GM21619 (cell line): Measurements from ENCODE around the gene PRPH.

Experiments
- ATAC-seq: cut with Tn5 transposase; IDR thresholded peaks from one replicate; pipeline ENCODE4 v1.9.1; 2021; ENCODE audit not compliant: unreplicated experiment

PRPH gene

GRCh38 chr12:49345051-49345824 is 50.3 kb downstream of the PRPH start:
- peak; percentile 40 for ATAC-seq

- no peak for ATAC-seq
Observed at GRCh38 chr12:49345825-49346658, 51.1 kb downstream of the PRPH start.

DNA sequence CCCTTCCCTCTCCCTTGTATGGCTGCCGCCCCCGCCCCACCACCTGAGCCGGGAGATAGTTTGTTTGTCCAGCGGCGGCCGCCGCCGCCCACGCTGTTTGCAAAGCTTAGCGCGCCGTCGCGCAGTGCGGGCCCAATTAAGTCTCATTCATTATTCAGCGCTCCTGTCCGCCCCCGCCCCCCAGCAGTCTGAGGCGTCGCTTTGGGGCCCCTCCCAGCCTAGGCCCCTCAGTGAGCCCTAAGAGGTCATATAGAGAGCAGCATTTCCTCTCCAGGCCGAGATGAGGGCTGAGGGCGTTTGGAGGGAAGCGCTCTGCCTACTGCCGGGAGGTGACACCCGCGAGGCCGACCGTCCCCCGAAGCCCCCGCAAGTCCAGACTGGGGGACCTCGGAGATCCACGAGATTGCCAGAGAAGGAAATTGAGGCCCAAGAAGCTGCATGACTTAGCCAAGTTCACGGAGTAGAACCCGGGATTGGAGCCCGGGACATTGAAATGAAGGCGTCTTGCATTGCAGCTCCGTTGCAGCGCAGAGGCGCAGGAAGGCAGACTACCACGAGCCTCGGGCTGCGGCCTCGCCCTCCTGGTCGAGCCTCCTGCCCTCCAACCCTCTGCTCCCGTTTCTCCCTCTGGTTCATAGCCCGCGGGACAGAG is 51.8 kb downstream of the PRPH start, which contains the start of gene DNAJC22:
Gene DNAJC22, plus strand, starts transcription at position 230 of the 652 bp plus-strand sequence. CDS start 1,985 bp downstream, outside the sequence.
- no peak for ATAC-seq

- ATAC-seq: no peak
Observed at GRCh38 chr12:49347311-49348193, 52.6 kb downstream of the PRPH start.
